GM12878 (cell line): ENCODE measurements around the gene TECTA. TPM values are rescaled to one million over a fixed set of nuclear protein-coding genes. Genes with fewer than 3 reads are reported as not detected.

ENCODE experiments used
- ATAC-seq: fragments of 200-7000 bp; cut with Tn5 transposase; 3 replicates; pipeline ENCODE4 v1.9.1; 2020; ENCODE audit warnings: mild to moderate bottlenecking, moderate library complexity
- BruUV-seq: library from RNA; stranded (reverse); fragments of 400-500 nt; replicated peaks from 2 replicates; lab custom pipeline; 2021; lab: Mats Ljungman, UMichigan
- CTCF ChIA-PET: fragments of 300-600 bp; sonication (Branson Sonifier 250); formaldehyde crosslinking; extraction: SDS; loops from one replicate; lab custom pipeline; 2021; ENCODE audit warnings: inconsistent platforms; lab: Yijun Ruan, JAX
- POLR2A ChIA-PET: fragments of 350-600 bp; formaldehyde crosslinking; extraction: SDS; loops from one replicate; lab custom pipeline; 2021; ENCODE audit warnings: inconsistent platforms; lab: Charles Lee
- RAD21 ChIA-PET: fragments of 300-600 bp; sonication (Branson Sonifier 250); formaldehyde crosslinking; loops from one replicate; lab custom pipeline; 2023; ENCODE audit warnings: antibody characterized with exemption; ENCODE audit not compliant: unreplicated experiment; lab: Charles Lee
- SMC1A ChIA-PET: fragments of 300-600 bp; sonication (Branson Sonifier 250); formaldehyde crosslinking; loops from one replicate; lab custom pipeline; 2023; ENCODE audit not compliant: unreplicated experiment, uncharacterized antibody; lab: Charles Lee
- DNase-seq: peaks from one replicate; pipeline ENCODE4 v3.0.0-alpha.2; 2011; ENCODE audit warnings: low read depth, low spot score
- FAIRE-seq: peaks from 3 replicates; lab custom pipeline; 2011; peaks lifted over from hg19 to GRCh38; lab: Jason Lieb, UNC
- H2AFZ ChIP-seq: 2 replicates; pipeline ENCODE4 v1.6.0; 2011; ENCODE audit warnings: low read depth, low read length, control low read depth; ENCODE audit not compliant: control insufficient read depth
- H3K27ac ChIP-seq: 2 replicates; pipeline ENCODE4 v1.5.1; 2011; ENCODE audit warnings: control low read depth; ENCODE audit not compliant: control insufficient read depth, insufficient read depth
- H3K27me3 ChIP-seq, 2 experiments: replicated peaks in 1 of 2; 2 replicates each; pipeline versions ENCODE4 v1.6.0 to v1.6.1; 2011; ENCODE audit warnings: low read length in 1 of 2; ENCODE audit not compliant: control insufficient read depth in 2 of 2, insufficient read depth in 2 of 2
- H3K36me3 ChIP-seq, 2 experiments: 2 replicates each; pipeline ENCODE4 v1.5.1; 2011; ENCODE audit warnings: low read length in 1 of 2; ENCODE audit not compliant: control insufficient read depth in 2 of 2, insufficient read depth in 2 of 2
- H3K4me1 ChIP-seq: 2 replicates; pipeline ENCODE4 v1.6.1; 2011; ENCODE audit warnings: mild to moderate bottlenecking, low read length, moderate library complexity, mixed read lengths; ENCODE audit not compliant: control insufficient read depth, insufficient read depth
- H3K4me2 ChIP-seq: 2 replicates; pipeline ENCODE4 v1.6.0; 2011; ENCODE audit warnings: control low read depth; ENCODE audit not compliant: control insufficient read depth, insufficient read depth
- H3K4me3 ChIP-seq: fragments of 200-600 bp; sonication (generic); 2 replicates; pipeline ENCODE4 v1.5.1; 2016
- H3K79me2 ChIP-seq: 2 replicates; pipeline ENCODE4 v1.6.0; 2011; ENCODE audit warnings: low read length; ENCODE audit not compliant: control insufficient read depth, insufficient read depth
- H3K9ac ChIP-seq: 2 replicates; pipeline ENCODE4 v1.8.0; 2011; ENCODE audit warnings: low read length, control low read depth, mixed read lengths; ENCODE audit not compliant: control insufficient read depth, insufficient read depth
- H3K9me3 ChIP-seq: replicated peaks from 3 replicates; pipeline ENCODE4 v1.5.1; 2011; ENCODE audit warnings: mild to moderate bottlenecking, low read length; ENCODE audit not compliant: control insufficient read depth, insufficient read depth
- H4K20me1 ChIP-seq: 2 replicates; pipeline ENCODE4 v1.6.0; 2011; ENCODE audit not compliant: control insufficient read depth, insufficient read depth
- BHLHE40 ChIP-seq, 2 experiments: fragments of 450-650 bp in 1 of 2; IDR thresholded peaks; 2 replicates each; pipeline ENCODE4 v1.6.1; 2011 to 2017; ENCODE audit warnings: low read depth in 2 of 2, borderline replicate concordance in 1 of 2, improper control_type of control experiment in 1 of 2, low read length in 1 of 2, mild to moderate bottlenecking in 1 of 2
- EZH2 ChIP-seq: IDR thresholded peaks from 2 replicates; pipeline ENCODE4 v1.6.1; 2012; ENCODE audit warnings: low read depth, mild to moderate bottlenecking, control low read depth, inconsistent platforms, low read length, borderline replicate concordance; ENCODE audit not compliant: control insufficient read depth
- MXI1 ChIP-seq: fragments of 150-350 bp; IDR thresholded peaks from 2 replicates; pipeline ENCODE4 v1.6.1; 2011; ENCODE audit warnings: low read depth, mild to moderate bottlenecking, inconsistent platforms, low read length, improper control_type of control experiment
- NFXL1 ChIP-seq: fragments of 450-650 bp; IDR thresholded peaks from 2 replicates; pipeline ENCODE4 v1.6.1; 2017; ENCODE audit warnings: antibody characterized with exemption, mild to moderate bottlenecking, borderline replicate concordance
- NR2C1 ChIP-seq: fragments of 450-650 bp; IDR thresholded peaks from 2 replicates; pipeline ENCODE4 v1.6.1; 2017; ENCODE audit warnings: antibody characterized with exemption, mild to moderate bottlenecking, moderate library complexity
- RCOR1 ChIP-seq: conservative IDR thresholded peaks from 2 replicates; pipeline ENCODE4 v1.6.1; 2012; ENCODE audit warnings: low read depth, low read length, improper control_type of control experiment
- WRNIP1 ChIP-seq: IDR thresholded peaks from 2 replicates; pipeline ENCODE4 v1.6.1; 2011; ENCODE audit warnings: low read depth, low read length, improper control_type of control experiment, borderline replicate concordance
- WGBS: methylation state at CpG from one replicate; pipeline ENCODE4 v1.1.6; 2016; ENCODE audit warnings: low lambda C conversion rate; ENCODE audit not compliant: insufficient replicate concordance, insufficient coverage; ENCODE audit errors: missing lambda C conversion rate; 5-methylcytosine and 5-hydroxymethylcytosine counted together
- in situ Hi-C: fragments of 300-500 bp; cut with MboI; formaldehyde crosslinking; loops from 9 replicates; pipeline ENCODE4 v1.14.3; 2018; ENCODE audit warnings: mixed read lengths
- intact Hi-C: fragments of 100-400 bp; cut with micrococcal nuclease; formaldehyde crosslinking; loops from one replicate; pipeline ENCODE4 v1.14.2; 2022; ENCODE audit not compliant: unreplicated experiment
- polyA plus RNA-seq, 11 experiments: library from polyadenylated mRNA; depleted of rRNA in 4 of 11; unstranded in 6 of 11; stranded (reverse) in 5 of 11; fragments of >200 nt; fragmentation: Nextera tagmentation in 4 of 11; fragmentation: Illumina TruSeq in 1 of 11; extraction: Ambion mirVana in 4 of 11; extraction: Trizol in 1 of 11; gene quantifications; 1 replicate in 1 of 11; 2 replicates in 10 of 11; pipeline versions ENCODE4 v1.2.1 to v1.2.3, GENCODE V29; 2011 to 2016; ENCODE audit warnings: inconsistent platforms in 2 of 11, missing spikeins in 2 of 11, low read depth in 1 of 11
- total RNA-seq, 4 experiments: library from RNA; depleted of rRNA in 3 of 4; stranded (reverse); fragments of >200 nt in 3 of 4; fragmentation: Illumina TruSeq in 1 of 4; extraction: Trizol in 1 of 4; gene quantifications; 2 replicates each; pipeline versions ENCODE4 v1.2.1 to v1.2.3, GENCODE V29; 2013 to 2021
- TF ChIP-seq, protein P1 (sequence below): fragments of 450-650 bp; IDR thresholded peaks from 2 replicates; pipeline ENCODE4 v1.6.1; 2018; ENCODE audit warnings: borderline replicate concordance, mild to moderate bottlenecking; ENCODE audit not compliant: partially characterized antibody
- TF ChIP-seq, protein P2 (sequence below): fragments of 450-650 bp; IDR thresholded peaks from 2 replicates; pipeline ENCODE4 v1.6.1; 2017; ENCODE audit warnings: antibody characterized with exemption, mild to moderate bottlenecking, moderate library complexity

TECTA gene
- total and polyA plus RNA-seq, 10 of the 15 experiments (the other 5 are each of a cell fraction or from before 2014, with no cell fraction given) = under 0.01 to 0.14 (median 0.05) TPM; not detected in 1

DNA sequence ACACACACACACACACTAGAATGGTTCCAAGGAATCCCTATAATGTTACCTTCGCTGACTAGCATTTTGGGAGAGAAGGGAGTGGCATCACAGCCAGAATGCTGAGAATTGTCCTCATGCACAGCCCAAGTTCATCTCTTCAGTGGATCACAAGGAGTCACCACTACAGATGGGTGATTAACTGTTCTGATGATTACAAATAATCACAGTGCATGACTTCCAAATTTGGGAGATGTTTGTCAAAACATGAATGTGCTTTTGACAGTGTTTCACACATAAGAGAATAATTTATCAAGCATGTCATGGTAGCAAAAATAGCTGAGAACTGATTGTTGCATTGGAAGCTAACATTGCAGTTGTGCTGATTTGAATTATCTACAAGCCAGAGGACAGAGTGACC, 110.6 kb downstream of the TECTA start:
- Histone ChIP-seq H3K4me3 (no peak overlapping the region), H2AFZ (no peak overlapping the region), H3K4me2 (no peak overlapping the region), H3K79me2 (no peaks in the 10 kb centered on the region), H3K4me1 (peaks cover 4% of the 10 kb centered on the region), H3K36me3 (no peaks in the 10 kb centered on the region), H3K9me3 (no peaks in the 10 kb centered on the region; the same call in 2 of the 3 replicates), H3K9ac (no peak overlapping the region), H4K20me1 (no peaks in the 10 kb centered on the region), H3K27me3 (peaks cover 0 to 3% of the 10 kb centered on the region in 2 experiments; a peak in 1 of 4 replicates), H3K27ac (no peak overlapping the region)
- no peak for TF ChIP-seq NR2C1
- TF ChIP-seq RCOR1 = no peak
- no peak for TF ChIP-seq BHLHE40 (IDR thresholded peaks at IDR 0.05; ENCODE audit: borderline replicate concordance in 1 of 2, low read depth in 2 of 2, low read length in 1 of 2)
- TF ChIP-seq WRNIP1 = no peak
- no peak for ATAC-seq
- in situ Hi-C loops (no loop called here), intact Hi-C loops (no loop called here)
- SMC1A ChIA-PET = interaction anchor here (0.6 to 1.1 kb wide), 2 partner anchors 26 to 380 kb away, joined by 3 read pairs; no protein-coding TSS in a partner anchor
- CTCF ChIA-PET = interaction anchor here (1.4 kb wide), 1 partner anchor 17 kb away, joined by 4 read pairs; no protein-coding TSS in a partner anchor
- DNase-seq = no peak
- no TSS peak for BruUV-seq
- 11% methylated on average over 1 of the region's 1 CpG for WGBS
- RAD21 ChIA-PET = no interaction called here
- no peak for FAIRE-seq
- POLR2A ChIA-PET = interaction anchor here (0.6 kb wide), 1 partner anchor 704 kb away, joined by 4 read pairs; no protein-coding TSS in a partner anchor

DNA sequence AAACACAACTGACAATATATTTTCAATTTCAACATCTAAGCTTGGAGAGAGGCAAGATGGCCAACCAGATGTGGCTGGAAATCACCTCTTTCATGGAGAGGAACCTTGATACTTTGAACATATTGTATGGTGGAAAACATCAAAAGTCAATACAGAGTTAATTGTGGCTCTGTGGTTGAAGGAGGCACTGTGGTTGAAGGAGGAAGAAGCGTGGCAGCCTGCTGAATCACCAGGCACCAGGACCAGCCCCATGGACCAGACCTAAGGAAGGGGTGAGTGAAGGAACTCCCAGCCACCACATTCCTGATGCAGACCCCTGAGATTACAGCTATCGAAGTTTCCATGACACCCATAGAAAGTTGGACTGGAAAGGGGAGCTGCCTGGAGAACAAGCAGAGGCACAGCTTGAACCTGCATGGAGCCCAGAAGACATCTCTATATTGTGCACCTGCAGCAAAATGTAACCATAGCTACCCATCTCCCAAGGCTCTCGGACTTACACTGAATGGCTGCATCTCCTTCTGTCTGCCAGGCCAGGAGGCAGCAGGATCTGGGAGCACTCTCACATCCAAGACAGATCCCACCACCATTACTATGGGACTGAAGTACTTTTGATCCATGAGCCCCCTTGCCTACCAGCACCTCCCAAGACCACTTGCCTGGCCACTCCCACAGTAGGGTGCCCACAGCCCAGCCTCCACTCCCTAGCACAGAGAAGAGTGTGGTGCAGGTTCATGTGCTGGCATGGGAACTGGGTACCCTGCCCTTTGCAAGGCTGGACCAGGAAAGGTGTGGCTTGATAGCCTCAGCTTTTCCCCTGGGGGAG, 111.7 kb downstream of the TECTA start:
- H3K27me3 ChIP-seq = peaks cover 0 to 3% of the 10 kb centered on the region in 2 experiments; a peak in 1 of 4 replicates
- peaks cover 2% of the 10 kb centered on the region for H3K4me1 ChIP-seq
- ATAC-seq (no peak), DNase-seq (no peak), FAIRE-seq (no peak)
- BruUV-seq = no TSS peak
- H2AFZ ChIP-seq = no peak overlapping the region
- H3K79me2 ChIP-seq = no peaks in the 10 kb centered on the region
- no peaks in the 10 kb centered on the region for H4K20me1 ChIP-seq
- ChIA-PET CTCF (interaction anchor here (1.0 kb wide), 1 partner anchor 18 kb away, joined by 4 read pairs; no protein-coding TSS in a partner anchor), RAD21 (interaction anchor here (0.5 kb wide), 1 partner anchor 19 kb away, joined by 3 read pairs; no protein-coding TSS in a partner anchor), SMC1A (interaction anchor here (0.6 to 1.1 kb wide), 2 partner anchors 18 to 25 kb away, joined by 3 read pairs; no protein-coding TSS in a partner anchor), POLR2A (no interaction called here)
- H3K4me3 ChIP-seq = no peak overlapping the region
- no peak overlapping the region for H3K4me2 ChIP-seq
- 76% methylated on average over 3 of the region's 3 CpGs for WGBS
- intact Hi-C loops = no loop called here
- no peaks in the 10 kb centered on the region for H3K36me3 ChIP-seq
- no peaks in the 10 kb centered on the region; the same call in 2 of the 3 replicates for H3K9me3 ChIP-seq
- in situ Hi-C loops = no loop called here
- TF ChIP-seq, protein P1, sequence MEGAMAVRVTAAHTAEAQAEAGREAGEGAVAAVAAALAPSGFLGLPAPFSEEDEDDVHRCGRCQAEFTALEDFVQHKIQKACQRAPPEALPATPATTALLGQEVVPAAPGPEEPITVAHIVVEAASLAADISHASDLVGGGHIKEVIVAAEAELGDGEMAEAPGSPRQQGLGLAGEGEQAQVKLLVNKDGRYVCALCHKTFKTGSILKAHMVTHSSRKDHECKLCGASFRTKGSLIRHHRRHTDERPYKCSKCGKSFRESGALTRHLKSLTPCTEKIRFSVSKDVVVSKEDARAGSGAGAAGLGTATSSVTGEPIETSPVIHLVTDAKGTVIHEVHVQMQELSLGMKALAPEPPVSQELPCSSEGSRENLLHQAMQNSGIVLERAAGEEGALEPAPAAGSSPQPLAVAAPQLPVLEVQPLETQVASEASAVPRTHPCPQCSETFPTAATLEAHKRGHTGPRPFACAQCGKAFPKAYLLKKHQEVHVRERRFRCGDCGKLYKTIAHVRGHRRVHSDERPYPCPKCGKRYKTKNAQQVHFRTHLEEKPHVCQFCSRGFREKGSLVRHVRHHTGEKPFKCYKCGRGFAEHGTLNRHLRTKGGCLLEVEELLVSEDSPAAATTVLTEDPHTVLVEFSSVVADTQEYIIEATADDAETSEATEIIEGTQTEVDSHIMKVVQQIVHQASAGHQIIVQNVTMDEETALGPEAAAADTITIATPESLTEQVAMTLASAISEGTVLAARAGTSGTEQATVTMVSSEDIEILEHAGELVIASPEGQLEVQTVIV = no peak
- TF ChIP-seq EZH2 = no peak
- TF ChIP-seq, protein P2, sequence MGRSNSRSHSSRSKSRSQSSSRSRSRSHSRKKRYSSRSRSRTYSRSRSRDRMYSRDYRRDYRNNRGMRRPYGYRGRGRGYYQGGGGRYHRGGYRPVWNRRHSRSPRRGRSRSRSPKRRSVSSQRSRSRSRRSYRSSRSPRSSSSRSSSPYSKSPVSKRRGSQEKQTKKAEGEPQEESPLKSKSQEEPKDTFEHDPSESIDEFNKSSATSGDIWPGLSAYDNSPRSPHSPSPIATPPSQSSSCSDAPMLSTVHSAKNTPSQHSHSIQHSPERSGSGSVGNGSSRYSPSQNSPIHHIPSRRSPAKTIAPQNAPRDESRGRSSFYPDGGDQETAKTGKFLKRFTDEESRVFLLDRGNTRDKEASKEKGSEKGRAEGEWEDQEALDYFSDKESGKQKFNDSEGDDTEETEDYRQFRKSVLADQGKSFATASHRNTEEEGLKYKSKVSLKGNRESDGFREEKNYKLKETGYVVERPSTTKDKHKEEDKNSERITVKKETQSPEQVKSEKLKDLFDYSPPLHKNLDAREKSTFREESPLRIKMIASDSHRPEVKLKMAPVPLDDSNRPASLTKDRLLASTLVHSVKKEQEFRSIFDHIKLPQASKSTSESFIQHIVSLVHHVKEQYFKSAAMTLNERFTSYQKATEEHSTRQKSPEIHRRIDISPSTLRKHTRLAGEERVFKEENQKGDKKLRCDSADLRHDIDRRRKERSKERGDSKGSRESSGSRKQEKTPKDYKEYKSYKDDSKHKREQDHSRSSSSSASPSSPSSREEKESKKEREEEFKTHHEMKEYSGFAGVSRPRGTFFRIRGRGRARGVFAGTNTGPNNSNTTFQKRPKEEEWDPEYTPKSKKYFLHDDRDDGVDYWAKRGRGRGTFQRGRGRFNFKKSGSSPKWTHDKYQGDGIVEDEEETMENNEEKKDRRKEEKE = no peak
- TF ChIP-seq NFXL1 = no peak
- no peak for TF ChIP-seq MXI1
- H3K9ac ChIP-seq = no peak overlapping the region
- H3K27ac ChIP-seq = no peak overlapping the region
